22Rv1 (cell line): ENCODE data around the gene DNAAF8.

Experiments used
- H3K27ac ChIP-seq: fragments of 450-650 bp; 2 replicates; pipeline ENCODE4 v1.5.1; 2017
- CTCF ChIP-seq: fragments of 450-650 bp; IDR thresholded peaks from 2 replicates; pipeline ENCODE4 v1.5.1; 2017; ENCODE audit warnings: mild to moderate bottlenecking
- ZFX ChIP-seq: fragments of 450-650 bp; IDR thresholded peaks from 2 replicates; pipeline ENCODE4 v1.6.1; 2017; ENCODE audit warnings: antibody characterized with exemption, borderline replicate concordance

DNAAF8 gene

GRCh38 chr16:4688674-4689045 is 45.7 kb upstream of the DNAAF8 start:
- TF ChIP-seq CTCF (no peak), ZFX (no peak)
- H3K27ac ChIP-seq = no peak overlapping the region

- TF ChIP-seq CTCF (no peak), ZFX (no peak)
- 0 out of 2 replicates have a peak overlapping the region, but pooled peaks have one; percentile 4 for H3K27ac ChIP-seq
These were observed 45.2 kb upstream of the DNAAF8 start for GRCh38 chr16:4689091-4689671.

- H3K27ac ChIP-seq = 0 out of 2 replicates have a peak overlapping the region, but pooled peaks have one; percentile 4
- no peak for TF ChIP-seq CTCF
- TF ChIP-seq ZFX = no peak
These were observed 44.3 kb upstream of the DNAAF8 start for GRCh38 chr16:4689864-4690704.

- TF ChIP-seq ZFX (no peak), CTCF (no peak)
- H3K27ac ChIP-seq = peak overlapping the region; percentile 95
These were observed 43.2 kb upstream of the DNAAF8 start for GRCh38 chr16:4690946-4691665.

DNA sequence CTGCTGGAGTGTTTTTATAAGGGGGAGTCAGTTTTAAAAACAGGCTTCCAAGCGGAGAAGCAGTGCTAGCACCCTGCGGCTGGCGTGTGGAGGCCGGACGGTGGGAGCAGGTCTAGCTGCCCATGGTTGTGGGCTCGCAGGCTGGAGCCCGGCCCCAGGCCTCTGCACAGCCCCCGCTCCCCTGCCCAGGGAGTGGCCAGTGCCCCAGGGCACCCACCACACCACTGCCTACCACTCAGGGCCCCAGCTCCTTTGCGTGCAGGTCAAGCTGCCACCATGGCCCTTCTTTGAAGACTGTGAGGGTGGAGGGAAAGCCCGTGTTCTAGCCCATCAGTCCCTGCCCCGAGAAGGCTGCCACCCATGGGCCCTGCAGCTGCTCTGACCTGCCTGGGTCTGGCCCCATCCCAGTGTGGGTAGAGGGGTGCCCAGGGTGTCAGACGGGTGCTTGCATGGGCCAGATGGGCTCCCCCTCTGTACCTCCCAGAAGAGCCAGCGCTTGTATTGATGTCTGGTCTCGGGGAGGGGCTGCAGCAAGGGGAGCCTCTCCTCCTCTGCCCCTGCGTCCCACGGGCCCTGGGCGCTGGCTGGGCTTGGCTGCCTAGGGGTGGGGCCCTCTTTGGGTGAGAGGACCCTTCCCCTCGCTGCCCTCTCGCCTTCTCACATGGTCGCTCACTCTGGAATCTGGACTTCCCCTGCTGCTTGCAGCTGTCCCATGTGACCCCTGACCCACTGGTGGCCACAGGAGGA is 42.5 kb upstream of the DNAAF8 start:
- peak overlapping the region; percentile 95 for H3K27ac ChIP-seq
- no peak for TF ChIP-seq CTCF
- no peak for TF ChIP-seq ZFX

DNA sequence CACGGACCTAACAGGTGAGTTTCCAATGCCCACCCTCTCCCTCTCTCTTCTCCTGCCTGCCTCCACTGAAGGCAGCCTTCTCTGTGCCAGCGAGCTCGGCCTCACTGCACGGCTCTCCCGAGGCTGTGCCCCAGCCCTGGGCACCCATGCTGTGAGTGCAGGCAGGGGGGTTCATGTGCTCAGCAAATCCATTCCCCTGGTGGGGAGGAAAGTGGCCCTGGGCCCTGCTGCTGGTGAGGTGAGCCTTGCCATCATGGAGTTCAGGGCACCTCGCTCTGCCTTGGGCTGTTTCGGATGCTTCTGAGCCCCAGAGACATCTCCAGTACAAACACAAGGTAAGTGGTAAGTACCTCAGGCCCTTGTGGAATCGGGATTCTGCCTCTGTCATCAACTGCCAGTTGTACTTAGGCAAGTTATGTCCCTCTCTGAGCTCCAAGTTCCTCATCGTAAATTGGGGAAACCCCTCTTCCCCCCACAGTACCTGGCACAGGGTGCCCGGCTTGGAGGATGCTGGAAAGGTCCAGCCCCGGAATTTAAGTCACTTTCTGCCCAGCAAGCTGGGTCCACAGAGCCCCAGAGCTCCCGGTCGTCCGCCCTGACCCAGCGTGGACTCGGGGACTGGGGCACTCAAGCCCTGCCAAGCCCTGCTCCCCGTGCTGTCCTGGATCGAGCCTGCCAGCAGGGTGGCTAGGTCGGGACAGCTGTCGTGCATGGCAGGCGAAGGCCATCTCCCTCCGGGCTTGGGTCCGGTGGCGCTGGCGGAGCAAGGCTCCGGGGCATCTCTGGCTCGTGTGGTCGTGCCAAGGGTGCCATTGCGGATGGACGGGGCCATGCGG is 41.7 kb upstream of the DNAAF8 start:
- TF ChIP-seq ZFX = no peak
- TF ChIP-seq CTCF = no peak
- H3K27ac ChIP-seq = peak overlapping the region; percentile 95
